ENCODE measurements around the gene SYF2.
A peak's percentile ranks its signal among the peaks of the same experiment; 100 is the strongest.
"Not testable (repeated sequence)": the region's sequence is repeated elsewhere in the genome, so short reads cannot be mapped to it uniquely, and the experiment has no call there.

The SYF2 gene

GRCh38 chr1:25246600-25247023, 14.3 kb upstream of the SYF2 start:
- peak overlapping the region; percentile 100 for H3K4me3 ChIP-seq (ENCODE audit: low read length)
- no peak for TF ChIP-seq CTCF (IDR thresholded peaks at IDR 0.05; ENCODE audit: insufficient read depth, low read depth, low read length, missing control alignments)
- peak; percentile 28 for DNase-seq (ENCODE audit: low read depth)

- no peak for TF ChIP-seq CTCF (IDR thresholded peaks at IDR 0.05; ENCODE audit: insufficient read depth, low read depth, low read length, missing control alignments)
- peak; percentile 58 for DNase-seq (ENCODE audit: low read depth)
- peak overlapping the region; percentile 100 for H3K4me3 ChIP-seq (ENCODE audit: low read length)
Observed at GRCh38 chr1:25245809-25246599, 13.7 kb upstream of the SYF2 start.

- H3K4me3 ChIP-seq (ENCODE audit: low read length) = peak overlapping the region; percentile 100
- no peak for DNase-seq (ENCODE audit: low read depth)
- no peak for TF ChIP-seq CTCF (IDR thresholded peaks at IDR 0.05; ENCODE audit: insufficient read depth, low read depth, low read length, missing control alignments)
Observed at GRCh38 chr1:25245393-25245792, 13.1 kb upstream of the SYF2 start.

- TF ChIP-seq CTCF (IDR thresholded peaks at IDR 0.05; ENCODE audit: insufficient read depth, low read depth, low read length, missing control alignments) = no peak
- no peak overlapping the region for H3K4me3 ChIP-seq (ENCODE audit: low read length)
- no peak for DNase-seq (ENCODE audit: low read depth)
Observed at GRCh38 chr1:25243907-25244306, 11.6 kb upstream of the SYF2 start.

GRCh38 chr1:25239681-25240541, 7.6 kb upstream of the SYF2 start:
- peak; percentile 96 for DNase-seq (ENCODE audit: low read depth)
- peak; percentile 74 for TF ChIP-seq CTCF (IDR thresholded peaks at IDR 0.05; ENCODE audit: insufficient read depth, low read depth, low read length, missing control alignments)

GRCh38 chr1:25238046-25238445, 5.7 kb upstream of the SYF2 start:
- TF ChIP-seq CTCF (IDR thresholded peaks at IDR 0.05; ENCODE audit: insufficient read depth, low read depth, low read length, missing control alignments) = no peak
- H3K4me3 ChIP-seq (ENCODE audit: low read length) = no peak overlapping the region
- no peak for DNase-seq (ENCODE audit: low read depth)

More at GRCh38 chr1:25239681-25240541, 7.6 kb upstream of the SYF2 start:
- H3K4me3 ChIP-seq (ENCODE audit: low read length) = peak overlapping the region; percentile 60

GRCh38 chr1:25236261-25236660, 4.0 kb upstream of the SYF2 start:
- DNase-seq (ENCODE audit: low read depth); H3K4me3 ChIP-seq (ENCODE audit: low read length): not testable (repeated sequence)

- not testable (repeated sequence) for DNase-seq (ENCODE audit: low read depth); H3K4me3 ChIP-seq (ENCODE audit: low read length)
Observed at GRCh38 chr1:25235411-25235810, 3.1 kb upstream of the SYF2 start.
